Mucosa of rectum (tissue), 2 donors: ENCODE results near the gene KRTAP5-5.

Experiments
- H3K27ac ChIP-seq, 2 donors: one replicate each; pipeline ENCODE4 v1.7.0; 2013; ENCODE audit warnings: inconsistent platforms in 2 of 2, low read depth in 2 of 2, low read length in 2 of 2
- H3K27me3 ChIP-seq, 2 donors: one replicate each; pipeline ENCODE4 v1.7.0; 2013; ENCODE audit warnings: low read length in 2 of 2; ENCODE audit not compliant: control insufficient read depth in 2 of 2, insufficient read depth in 2 of 2
- H3K36me3 ChIP-seq, 2 donors: one replicate each; pipeline ENCODE4 v1.7.0; 2013; ENCODE audit warnings: low read length in 2 of 2; ENCODE audit not compliant: control insufficient read depth in 2 of 2, insufficient read depth in 2 of 2
- H3K4me1 ChIP-seq, 2 donors: one replicate each; pipeline ENCODE4 v1.7.0; 2013; ENCODE audit warnings: low read length in 2 of 2, mild to moderate bottlenecking in 1 of 2; ENCODE audit not compliant: control insufficient read depth in 2 of 2, insufficient read depth in 2 of 2
- H3K4me3 ChIP-seq, 2 donors: one replicate each; pipeline ENCODE4 v1.7.0; 2013; ENCODE audit warnings: low read length in 2 of 2
- H3K9ac ChIP-seq, 2 donors: one replicate each; pipeline ENCODE4 v1.7.0; 2013; ENCODE audit warnings: low read length in 2 of 2, low read depth in 1 of 2, mild to moderate bottlenecking in 1 of 2
- H3K9me3 ChIP-seq, 2 donors: one replicate each; pipeline ENCODE4 v1.7.0; 2013; ENCODE audit warnings: low read length in 2 of 2; ENCODE audit not compliant: control insufficient read depth in 2 of 2
- donor health status: healthy.
- donor health status: Normal muscosa, but diverticular disease.

The KRTAP5-5 gene

GRCh38 chr11:1648653-1649420, 19.3 kb downstream of the KRTAP5-5 start:
- no peaks in the 10 kb centered on the region for H3K27me3 ChIP-seq
- no peaks in the 10 kb centered on the region for H3K4me1 ChIP-seq
- no peak overlapping the region for H3K4me3 ChIP-seq
- H3K36me3 ChIP-seq = no peaks in the 10 kb centered on the region
- no peak overlapping the region for H3K27ac ChIP-seq
- no peak overlapping the region for H3K9ac ChIP-seq
- H3K9me3 ChIP-seq = no peaks in the 10 kb centered on the region

GRCh38 chr11:1650034-1650917, 20.7 kb downstream of the KRTAP5-5 start:
- Histone ChIP-seq H3K27me3 (no peaks in the 10 kb centered on the region), H3K9me3 (no peaks in the 10 kb centered on the region), H3K4me3 (no peak overlapping the region), H3K4me1 (no peaks in the 10 kb centered on the region), H3K9ac (no peak overlapping the region), H3K27ac (no peak overlapping the region), H3K36me3 (no peaks in the 10 kb centered on the region)

GRCh38 chr11:1650918-1651262, 21.3 kb downstream of the KRTAP5-5 start:
- Histone ChIP-seq H3K36me3 (no peaks in the 10 kb centered on the region), H3K4me3 (no peak overlapping the region), H3K9ac (no peak overlapping the region), H3K27me3 (no peaks in the 10 kb centered on the region), H3K27ac (no peak overlapping the region), H3K4me1 (no peaks in the 10 kb centered on the region), H3K9me3 (no peaks in the 10 kb centered on the region)

- no peaks in the 10 kb centered on the region for H3K27me3 ChIP-seq
- H3K9ac ChIP-seq = no peak overlapping the region
- H3K4me1 ChIP-seq = no peaks in the 10 kb centered on the region
- H3K4me3 ChIP-seq = no peak overlapping the region
- H3K36me3 ChIP-seq = no peaks in the 10 kb centered on the region
- no peaks in the 10 kb centered on the region for H3K9me3 ChIP-seq
- H3K27ac ChIP-seq = no peak overlapping the region
Observed at GRCh38 chr11:1651411-1651980, 21.9 kb downstream of the KRTAP5-5 start.

- H3K36me3 ChIP-seq = no peaks in the 10 kb centered on the region
- H3K27ac ChIP-seq = no peak overlapping the region
- H3K4me3 ChIP-seq = no peak overlapping the region
- no peaks in the 10 kb centered on the region for H3K9me3 ChIP-seq
- H3K27me3 ChIP-seq = no peaks in the 10 kb centered on the region
- H3K4me1 ChIP-seq = no peaks in the 10 kb centered on the region
- H3K9ac ChIP-seq = no peak overlapping the region
Observed at GRCh38 chr11:1652026-1652425, 22.5 kb downstream of the KRTAP5-5 start.

GRCh38 chr11:1652442-1652770, 22.8 kb downstream of the KRTAP5-5 start:
- no peaks in the 10 kb centered on the region for H3K27me3 ChIP-seq
- no peaks in the 10 kb centered on the region for H3K36me3 ChIP-seq
- H3K4me1 ChIP-seq = no peaks in the 10 kb centered on the region
- H3K9ac ChIP-seq = no peak overlapping the region
- no peaks in the 10 kb centered on the region for H3K9me3 ChIP-seq
- H3K27ac ChIP-seq = no peak overlapping the region
- H3K4me3 ChIP-seq = no peak overlapping the region

GRCh38 chr11:1652771-1653540, 23.4 kb downstream of the KRTAP5-5 start:
- no peak overlapping the region for H3K9ac ChIP-seq
- no peaks in the 10 kb centered on the region for H3K27me3 ChIP-seq
- no peaks in the 10 kb centered on the region for H3K4me1 ChIP-seq
- H3K9me3 ChIP-seq = no peaks in the 10 kb centered on the region
- H3K36me3 ChIP-seq = no peaks in the 10 kb centered on the region
- no peak overlapping the region for H3K4me3 ChIP-seq
- H3K27ac ChIP-seq = no peak overlapping the region

- no peaks in the 10 kb centered on the region for H3K4me1 ChIP-seq
- no peaks in the 10 kb centered on the region for H3K36me3 ChIP-seq
- no peak overlapping the region for H3K9ac ChIP-seq
- no peak overlapping the region for H3K27ac ChIP-seq
- H3K27me3 ChIP-seq = no peaks in the 10 kb centered on the region
- H3K4me3 ChIP-seq = no peak overlapping the region
- no peaks in the 10 kb centered on the region for H3K9me3 ChIP-seq
Observed at GRCh38 chr11:1653541-1654387, 24.2 kb downstream of the KRTAP5-5 start.

- H3K9ac ChIP-seq = no peak overlapping the region
- H3K9me3 ChIP-seq = no peaks in the 10 kb centered on the region
- H3K4me1 ChIP-seq = no peaks in the 10 kb centered on the region
- H3K27ac ChIP-seq = no peak overlapping the region
- no peaks in the 10 kb centered on the region for H3K27me3 ChIP-seq
- H3K36me3 ChIP-seq = no peaks in the 10 kb centered on the region
- H3K4me3 ChIP-seq = no peak overlapping the region
Observed at GRCh38 chr11:1654388-1655167, 25.0 kb downstream of the KRTAP5-5 start.
